ENCODE data around the gene RNGTT. TPM values are rescaled to one million over a fixed set of nuclear protein-coding genes. Genes with fewer than 3 reads are reported as not detected.

RNGTT gene
- total RNA-seq (10 to 100 TPM in 2 of 10 donors, 1 to 10 TPM in 8; 6.8 to 10.9 (median 9.0) TPM), polyA plus RNA-seq (1 to 10 TPM; 3.1 to 4.5 TPM)
- long read RNA-seq, donor 1, full-length matches to known transcripts = 4 of 9 reads
- long read RNA-seq, donor 1, partial matches to known transcripts = 2 of 9 reads
- long read RNA-seq, donor 1, other reads (novel, unspliced or antisense) = 3 of 9 reads
- long read RNA-seq, donor 2, full-length matches to known transcripts = 9 of 18 reads
- long read RNA-seq, donor 2, partial matches to known transcripts = 6 of 18 reads
- long read RNA-seq, donor 2, other reads (novel, unspliced or antisense) = 3 of 18 reads
- long read RNA-seq, donor 3, full-length matches to known transcripts = 10 of 29 reads
- long read RNA-seq, donor 3, partial matches to known transcripts = 16 of 29 reads
- long read RNA-seq, donor 3, other reads (novel, unspliced or antisense) = 3 of 29 reads

GRCh38 chr6:88963139-88964090, at the start of gene RNGTT:
Gene RNGTT (minus strand): TSS chr6:88963618. CDS start chr6:88963409, 209 bp downstream.
- peaks cover 0 to 21% (median 13%) of the 10 kb centered on the region in 11 donors for H3K9me3 ChIP-seq
- ATAC-seq = peak; percentile 100
- peak within 1 kb of the TSS; percentile 3 to 89 (median 84) for H3K27ac ChIP-seq
- H3K4me1 ChIP-seq = peaks cover 7 to 29% (median 19%) of the 10 kb centered on the region in 9 donors
- H3K27me3 ChIP-seq = no peaks in the 10 kb centered on the region
- peak within 1 kb of the TSS; percentile 68 to 94 (median 84) for H3K4me3 ChIP-seq
- no peaks in the 10 kb centered on the region for H3K36me3 ChIP-seq
- 0% methylated on average over 74 of the region's 74 CpGs for WGBS, 2 donors
- no peak for TF ChIP-seq CTCF (IDR thresholded peaks at IDR 0.05)
- intact Hi-C loops (cut with DNase I) = no loop called here
- peak; percentile 99 for DNase-seq

GRCh38 chr6:89011436-89011835, 48.0 kb upstream of the RNGTT start:
- DNase-seq = no peak
- Histone ChIP-seq H3K36me3 (no peaks in the 10 kb centered on the region), H3K4me1 (peaks cover 0 to 29% (median 0%) of the 10 kb centered on the region in 9 donors), H3K27me3 (no peaks in the 10 kb centered on the region), H3K4me3 (no peak overlapping the region), H3K9me3 (no peaks in the 10 kb centered on the region), H3K27ac (no peak overlapping the region)
- WGBS, 2 donors = 99 to 100% methylated on average over 2 of the region's 2 CpGs
- intact Hi-C loops (cut with DNase I) = no loop called here
- ATAC-seq = no peak
- no peak for TF ChIP-seq CTCF (IDR thresholded peaks at IDR 0.05)

DNA sequence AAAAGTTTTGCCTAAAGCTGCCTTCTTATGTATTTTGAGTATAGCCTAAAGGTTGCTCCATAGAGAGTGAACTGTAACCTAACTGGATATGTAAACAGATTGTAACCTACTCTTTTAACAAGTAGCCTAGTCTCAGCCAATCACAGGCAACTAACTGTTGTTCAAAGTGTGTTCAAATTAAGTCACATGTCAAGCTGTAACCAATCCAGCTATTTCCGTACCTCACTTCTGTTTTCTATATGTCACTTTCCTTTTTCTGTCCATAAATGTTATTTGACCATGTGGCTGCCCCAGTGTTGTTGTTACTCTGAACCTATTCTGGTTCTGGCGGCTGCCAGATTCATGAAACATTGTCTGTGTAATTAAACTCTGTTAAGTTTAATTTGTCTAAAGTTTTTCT, 47.4 kb upstream of the RNGTT start:
- no peak overlapping the region for H3K27ac ChIP-seq
- ATAC-seq (no peak), DNase-seq (no peak)
- no peaks in the 10 kb centered on the region for H3K27me3 ChIP-seq
- no peaks in the 10 kb centered on the region for H3K9me3 ChIP-seq
- H3K4me3 ChIP-seq = no peak overlapping the region
- H3K4me1 ChIP-seq = peaks cover 0 to 29% (median 0%) of the 10 kb centered on the region in 9 donors
- H3K36me3 ChIP-seq = no peaks in the 10 kb centered on the region
- no peak for TF ChIP-seq CTCF (IDR thresholded peaks at IDR 0.05)
- intact Hi-C loops (cut with DNase I) = no loop called here
- WGBS, 2 donors = 69 to 96% methylated on average over 2 of the region's 2 CpGs

- Histone ChIP-seq H3K4me1 (peaks cover 0 to 29% (median 0%) of the 10 kb centered on the region in 9 donors), H3K36me3 (no peaks in the 10 kb centered on the region), H3K27ac (no peak overlapping the region), H3K4me3 (no peak overlapping the region), H3K27me3 (no peaks in the 10 kb centered on the region), H3K9me3 (no peaks in the 10 kb centered on the region)
- intact Hi-C loops (cut with DNase I) = no loop called here
- no peak for ATAC-seq
- WGBS, 2 donors = 84 to 93% methylated on average over 5 of the region's 5 CpGs
- no peak for DNase-seq
- TF ChIP-seq CTCF (IDR thresholded peaks at IDR 0.05) = no peak
Measured at GRCh38 chr6:89009624-89010059, 46.2 kb upstream of the RNGTT start.

All from heart right ventricle (tissue), 16 donors.